Measurements from ENCODE around the gene UBASH3B.

UBASH3B gene

DNA sequence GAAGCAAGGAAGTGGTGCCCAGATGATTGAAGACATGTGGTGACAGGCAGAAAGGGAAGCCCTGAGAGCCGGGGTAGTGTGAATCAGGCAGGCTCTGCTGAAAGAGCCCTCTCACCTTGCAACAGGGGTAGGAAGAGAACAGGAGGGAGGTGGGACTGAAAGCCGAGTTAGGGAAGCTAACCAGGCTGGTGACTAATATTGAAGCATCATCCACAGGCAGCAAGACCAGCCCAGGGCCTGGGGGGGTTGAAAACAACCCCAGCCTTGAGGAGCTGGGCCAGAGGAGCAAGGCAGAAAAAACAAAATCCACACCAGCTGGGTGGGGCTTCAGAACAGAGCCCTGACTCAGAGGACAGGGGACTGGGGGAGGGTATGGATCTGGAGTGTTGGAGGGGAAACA, 147.8 kb downstream of the UBASH3B start:
- DNase-seq (ENCODE audit: low read depth in 1 of 2, low spot score in 1 of 2) = no peak
- Histone ChIP-seq H3K27me3 (ENCODE audit: insufficient read depth, poor library complexity, severe bottlenecking) (no peaks in the 10 kb centered on the region), H3K4me3 (replicated peaks; ENCODE audit: insufficient read depth, low read length) (no peak overlapping the region), H3K27ac (replicated peaks) (no peak overlapping the region)
- TF ChIP-seq POLR2AphosphoS5 (IDR thresholded peaks at IDR 0.05; ENCODE audit: low read depth) = no peak
- TF ChIP-seq GABPA (IDR thresholded peaks at IDR 0.05; ENCODE audit: low read depth) = no peak
- TF ChIP-seq, protein P1, sequence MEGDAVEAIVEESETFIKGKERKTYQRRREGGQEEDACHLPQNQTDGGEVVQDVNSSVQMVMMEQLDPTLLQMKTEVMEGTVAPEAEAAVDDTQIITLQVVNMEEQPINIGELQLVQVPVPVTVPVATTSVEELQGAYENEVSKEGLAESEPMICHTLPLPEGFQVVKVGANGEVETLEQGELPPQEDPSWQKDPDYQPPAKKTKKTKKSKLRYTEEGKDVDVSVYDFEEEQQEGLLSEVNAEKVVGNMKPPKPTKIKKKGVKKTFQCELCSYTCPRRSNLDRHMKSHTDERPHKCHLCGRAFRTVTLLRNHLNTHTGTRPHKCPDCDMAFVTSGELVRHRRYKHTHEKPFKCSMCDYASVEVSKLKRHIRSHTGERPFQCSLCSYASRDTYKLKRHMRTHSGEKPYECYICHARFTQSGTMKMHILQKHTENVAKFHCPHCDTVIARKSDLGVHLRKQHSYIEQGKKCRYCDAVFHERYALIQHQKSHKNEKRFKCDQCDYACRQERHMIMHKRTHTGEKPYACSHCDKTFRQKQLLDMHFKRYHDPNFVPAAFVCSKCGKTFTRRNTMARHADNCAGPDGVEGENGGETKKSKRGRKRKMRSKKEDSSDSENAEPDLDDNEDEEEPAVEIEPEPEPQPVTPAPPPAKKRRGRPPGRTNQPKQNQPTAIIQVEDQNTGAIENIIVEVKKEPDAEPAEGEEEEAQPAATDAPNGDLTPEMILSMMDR (IDR thresholded peaks at IDR 0.05; ENCODE audit: insufficient read depth, low read length) = no peak
- no peak for TF ChIP-seq SPI1 (IDR thresholded peaks at IDR 0.05; ENCODE audit: borderline replicate concordance, low read depth)
- TF ChIP-seq, protein P2, sequence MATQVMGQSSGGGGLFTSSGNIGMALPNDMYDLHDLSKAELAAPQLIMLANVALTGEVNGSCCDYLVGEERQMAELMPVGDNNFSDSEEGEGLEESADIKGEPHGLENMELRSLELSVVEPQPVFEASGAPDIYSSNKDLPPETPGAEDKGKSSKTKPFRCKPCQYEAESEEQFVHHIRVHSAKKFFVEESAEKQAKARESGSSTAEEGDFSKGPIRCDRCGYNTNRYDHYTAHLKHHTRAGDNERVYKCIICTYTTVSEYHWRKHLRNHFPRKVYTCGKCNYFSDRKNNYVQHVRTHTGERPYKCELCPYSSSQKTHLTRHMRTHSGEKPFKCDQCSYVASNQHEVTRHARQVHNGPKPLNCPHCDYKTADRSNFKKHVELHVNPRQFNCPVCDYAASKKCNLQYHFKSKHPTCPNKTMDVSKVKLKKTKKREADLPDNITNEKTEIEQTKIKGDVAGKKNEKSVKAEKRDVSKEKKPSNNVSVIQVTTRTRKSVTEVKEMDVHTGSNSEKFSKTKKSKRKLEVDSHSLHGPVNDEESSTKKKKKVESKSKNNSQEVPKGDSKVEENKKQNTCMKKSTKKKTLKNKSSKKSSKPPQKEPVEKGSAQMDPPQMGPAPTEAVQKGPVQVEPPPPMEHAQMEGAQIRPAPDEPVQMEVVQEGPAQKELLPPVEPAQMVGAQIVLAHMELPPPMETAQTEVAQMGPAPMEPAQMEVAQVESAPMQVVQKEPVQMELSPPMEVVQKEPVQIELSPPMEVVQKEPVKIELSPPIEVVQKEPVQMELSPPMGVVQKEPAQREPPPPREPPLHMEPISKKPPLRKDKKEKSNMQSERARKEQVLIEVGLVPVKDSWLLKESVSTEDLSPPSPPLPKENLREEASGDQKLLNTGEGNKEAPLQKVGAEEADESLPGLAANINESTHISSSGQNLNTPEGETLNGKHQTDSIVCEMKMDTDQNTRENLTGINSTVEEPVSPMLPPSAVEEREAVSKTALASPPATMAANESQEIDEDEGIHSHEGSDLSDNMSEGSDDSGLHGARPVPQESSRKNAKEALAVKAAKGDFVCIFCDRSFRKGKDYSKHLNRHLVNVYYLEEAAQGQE (IDR thresholded peaks at IDR 0.05; ENCODE audit: insufficient replicate concordance, low read depth) = no peak

DNA sequence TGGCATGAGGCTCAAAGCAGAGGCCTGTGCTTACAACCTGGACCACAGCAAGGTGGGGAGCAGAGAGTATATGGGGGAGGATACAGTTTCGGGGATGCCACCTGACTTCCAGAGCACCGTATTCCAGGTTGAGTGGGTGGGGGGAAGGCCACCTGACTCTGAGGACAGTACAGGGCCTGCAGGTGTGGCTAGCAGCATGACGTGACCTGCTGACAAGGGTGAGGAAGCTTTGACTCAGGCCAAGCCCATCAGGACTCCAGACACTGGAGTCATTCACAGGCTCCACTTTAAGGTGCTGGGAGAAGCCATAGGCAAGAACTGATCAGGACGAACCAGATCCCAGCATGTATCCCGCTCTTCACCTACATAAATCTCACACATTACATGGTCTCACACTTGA, 148.2 kb downstream of the UBASH3B start:
- no peaks in the 10 kb centered on the region for H3K27me3 ChIP-seq (ENCODE audit: insufficient read depth, poor library complexity, severe bottlenecking)
- no peak overlapping the region for H3K27ac ChIP-seq (replicated peaks)
- TF ChIP-seq, protein P2 (IDR thresholded peaks at IDR 0.05; ENCODE audit: insufficient replicate concordance, low read depth) = no peak
- TF ChIP-seq, protein P1 (IDR thresholded peaks at IDR 0.05; ENCODE audit: insufficient read depth, low read length) = no peak
- TF ChIP-seq POLR2AphosphoS5 (IDR thresholded peaks at IDR 0.05; ENCODE audit: low read depth) (no peak), SPI1 (IDR thresholded peaks at IDR 0.05; ENCODE audit: borderline replicate concordance, low read depth) (no peak), GABPA (IDR thresholded peaks at IDR 0.05; ENCODE audit: low read depth) (no peak)
- H3K4me3 ChIP-seq (replicated peaks; ENCODE audit: insufficient read depth, low read length) = no peak overlapping the region
- no peak for DNase-seq (ENCODE audit: low read depth in 1 of 2, low spot score in 1 of 2)

DNA sequence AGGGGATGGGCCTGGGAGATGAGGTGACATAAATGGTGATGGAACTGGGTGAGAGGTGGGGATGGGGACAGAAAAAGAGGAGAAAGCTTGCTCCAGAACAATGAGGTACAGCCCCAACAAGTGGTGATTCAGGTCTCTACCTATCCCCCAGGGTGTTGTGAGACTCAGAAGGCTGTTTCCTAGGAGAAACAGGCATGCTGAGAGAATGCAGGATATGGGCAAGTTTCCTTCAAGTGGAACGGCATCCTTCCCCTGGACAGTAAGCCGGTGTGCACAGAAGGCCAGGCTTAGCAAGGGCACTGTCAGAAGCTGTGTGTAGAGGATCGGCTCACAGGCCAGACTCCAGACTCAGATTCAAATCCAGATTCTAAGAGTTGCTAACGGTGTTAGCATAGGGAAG, 148.6 kb downstream of the UBASH3B start:
- Histone ChIP-seq H3K4me3 (replicated peaks; ENCODE audit: insufficient read depth, low read length) (no peak overlapping the region), H3K27me3 (ENCODE audit: insufficient read depth, poor library complexity, severe bottlenecking) (no peaks in the 10 kb centered on the region), H3K27ac (replicated peaks) (no peak overlapping the region)
- DNase-seq (ENCODE audit: low read depth in 1 of 2, low spot score in 1 of 2) = no peak
- no peak for TF ChIP-seq GABPA (IDR thresholded peaks at IDR 0.05; ENCODE audit: low read depth)
- TF ChIP-seq, protein P1 (IDR thresholded peaks at IDR 0.05; ENCODE audit: insufficient read depth, low read length) = no peak
- TF ChIP-seq, protein P2 (IDR thresholded peaks at IDR 0.05; ENCODE audit: insufficient replicate concordance, low read depth) = no peak
- no peak for TF ChIP-seq SPI1 (IDR thresholded peaks at IDR 0.05; ENCODE audit: borderline replicate concordance, low read depth)
- TF ChIP-seq POLR2AphosphoS5 (IDR thresholded peaks at IDR 0.05; ENCODE audit: low read depth) = no peak

Measured in HL-60 (cell line).